ENCODE measurements around the gene ARHGEF7. TPM values are rescaled to one million over a fixed set of nuclear protein-coding genes. Genes with fewer than 3 reads are reported as not detected.
"Not testable (repeated sequence)": the region's sequence is repeated elsewhere in the genome, so short reads cannot be mapped to it uniquely, and the experiment has no call there.

The ARHGEF7 gene
- polyA plus RNA-seq, 1 donor from 2014 or later: 15.5 TPM

- H3K27me3 Mint-ChIP-seq: no peaks in the 10 kb centered on the region
- H3K9me3 Mint-ChIP-seq: no peaks in the 10 kb centered on the region
- H3K4me3 Mint-ChIP-seq: no peak overlapping the region
- peaks cover 19% of the 10 kb centered on the region for H3K36me3 Mint-ChIP-seq
- H3K27ac Mint-ChIP-seq: no peak overlapping the region
- H3K4me1 Mint-ChIP-seq: peaks cover 0 to 6% (median 2%) of the 10 kb centered on the region in 3 donors
Observed at GRCh38 chr13:111242585-111242984, 127.5 kb downstream of the ARHGEF7 start.

- peaks cover 16% of the 10 kb centered on the region for H3K36me3 Mint-ChIP-seq
Observed at GRCh38 chr13:111243981-111244380, 128.9 kb downstream of the ARHGEF7 start.

GRCh38 chr13:111245576-111246384 is 130.7 kb downstream of the ARHGEF7 start:
- no peaks in the 10 kb centered on the region for H3K27me3 Mint-ChIP-seq
- peak overlapping the region in 1 of 3 donors; percentile 12 for H3K27ac Mint-ChIP-seq
- no peak overlapping the region for H3K4me3 Mint-ChIP-seq
- peaks cover 13% of the 10 kb centered on the region for H3K36me3 Mint-ChIP-seq
- H3K4me1 Mint-ChIP-seq: peaks cover 0 to 6% (median 2%) of the 10 kb centered on the region in 3 donors
- no peaks in the 10 kb centered on the region for H3K9me3 Mint-ChIP-seq

More at GRCh38 chr13:111243981-111244380, 128.9 kb downstream of the ARHGEF7 start:
- H3K9me3 Mint-ChIP-seq: no peaks in the 10 kb centered on the region
- H3K4me3 Mint-ChIP-seq: no peak overlapping the region
- H3K4me1 Mint-ChIP-seq: peaks cover 0 to 6% (median 2%) of the 10 kb centered on the region in 3 donors
- H3K27ac Mint-ChIP-seq: no peak overlapping the region
- no peaks in the 10 kb centered on the region for H3K27me3 Mint-ChIP-seq

DNA sequence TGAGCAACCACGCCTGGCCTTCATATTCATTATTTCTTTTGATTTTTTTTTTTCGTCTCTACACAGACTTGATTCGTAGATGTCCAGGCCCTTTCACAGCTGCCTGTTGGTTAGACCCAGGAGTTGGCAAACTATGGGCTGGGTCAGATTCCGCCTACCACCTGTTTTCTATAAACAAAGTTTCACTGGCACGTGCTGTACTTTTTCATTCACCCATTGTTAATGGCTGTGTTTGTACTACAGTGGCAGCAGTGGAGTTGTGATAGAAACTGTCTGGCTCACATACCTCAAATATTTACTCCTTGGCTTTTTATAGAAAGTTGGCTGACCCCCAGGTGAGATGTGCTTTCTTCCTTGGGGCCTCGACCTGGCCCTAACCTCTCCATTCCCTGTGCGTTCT is 132.4 kb downstream of the ARHGEF7 start:
- Mint-ChIP-seq H3K4me1 (peaks cover 0 to 7% (median 0%) of the 10 kb centered on the region in 3 donors), H3K4me3 (no peak overlapping the region), H3K27me3 (no peaks in the 10 kb centered on the region), H3K9me3 (no peaks in the 10 kb centered on the region), H3K36me3 (peaks cover 18% of the 10 kb centered on the region), H3K27ac (no peak overlapping the region)

DNA sequence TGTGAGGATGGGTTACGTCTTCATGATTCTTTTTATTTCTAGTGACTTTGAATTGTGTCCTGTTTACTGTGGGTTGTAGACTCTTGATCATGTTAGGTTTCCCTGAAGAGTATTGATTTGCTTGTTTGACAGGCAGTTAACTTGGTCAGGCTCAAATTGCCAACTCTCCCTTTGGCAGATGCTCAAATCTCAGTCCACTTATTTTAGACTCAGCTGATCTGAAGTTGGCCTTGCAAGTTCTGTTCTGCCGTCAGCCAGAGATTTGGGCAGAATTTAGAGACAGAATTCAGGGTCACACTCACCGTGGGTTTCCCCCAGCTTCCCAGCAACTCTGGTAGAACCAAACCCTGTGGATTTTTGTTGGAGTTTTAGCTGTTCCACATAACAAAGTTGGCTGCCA is 133.7 kb downstream of the ARHGEF7 start:
- no peaks in the 10 kb centered on the region for H3K27me3 Mint-ChIP-seq
- H3K27ac Mint-ChIP-seq: no peak overlapping the region
- peaks cover 0 to 3% (median 0%) of the 10 kb centered on the region in 3 donors for H3K4me1 Mint-ChIP-seq
- H3K4me3 Mint-ChIP-seq: no peak overlapping the region
- peaks cover 20% of the 10 kb centered on the region for H3K36me3 Mint-ChIP-seq
- no peaks in the 10 kb centered on the region for H3K9me3 Mint-ChIP-seq

- H3K27ac Mint-ChIP-seq: no peak overlapping the region
- peaks cover 21% of the 10 kb centered on the region for H3K36me3 Mint-ChIP-seq
- H3K4me3 Mint-ChIP-seq: peak overlapping the region in 1 of 4 donors; percentile 18
- H3K27me3 Mint-ChIP-seq: no peaks in the 10 kb centered on the region
- H3K9me3 Mint-ChIP-seq: no peaks in the 10 kb centered on the region
- peaks cover 0 to 3% (median 0%) of the 10 kb centered on the region in 3 donors for H3K4me1 Mint-ChIP-seq
Observed at GRCh38 chr13:111249637-111250360, 134.7 kb downstream of the ARHGEF7 start.

GRCh38 chr13:111251646-111252445 is 136.7 kb downstream of the ARHGEF7 start:
- Mint-ChIP-seq H3K36me3 (peaks cover 29% of the 10 kb centered on the region), H3K27ac (peak overlapping the region in 2 of 3 donors; percentile 15 to 77), H3K27me3 (no peaks in the 10 kb centered on the region), H3K4me1 (peaks cover 0 to 3% (median under 1%) of the 10 kb centered on the region in 3 donors), H3K9me3 (no peaks in the 10 kb centered on the region), H3K4me3 (no peak overlapping the region)

DNA sequence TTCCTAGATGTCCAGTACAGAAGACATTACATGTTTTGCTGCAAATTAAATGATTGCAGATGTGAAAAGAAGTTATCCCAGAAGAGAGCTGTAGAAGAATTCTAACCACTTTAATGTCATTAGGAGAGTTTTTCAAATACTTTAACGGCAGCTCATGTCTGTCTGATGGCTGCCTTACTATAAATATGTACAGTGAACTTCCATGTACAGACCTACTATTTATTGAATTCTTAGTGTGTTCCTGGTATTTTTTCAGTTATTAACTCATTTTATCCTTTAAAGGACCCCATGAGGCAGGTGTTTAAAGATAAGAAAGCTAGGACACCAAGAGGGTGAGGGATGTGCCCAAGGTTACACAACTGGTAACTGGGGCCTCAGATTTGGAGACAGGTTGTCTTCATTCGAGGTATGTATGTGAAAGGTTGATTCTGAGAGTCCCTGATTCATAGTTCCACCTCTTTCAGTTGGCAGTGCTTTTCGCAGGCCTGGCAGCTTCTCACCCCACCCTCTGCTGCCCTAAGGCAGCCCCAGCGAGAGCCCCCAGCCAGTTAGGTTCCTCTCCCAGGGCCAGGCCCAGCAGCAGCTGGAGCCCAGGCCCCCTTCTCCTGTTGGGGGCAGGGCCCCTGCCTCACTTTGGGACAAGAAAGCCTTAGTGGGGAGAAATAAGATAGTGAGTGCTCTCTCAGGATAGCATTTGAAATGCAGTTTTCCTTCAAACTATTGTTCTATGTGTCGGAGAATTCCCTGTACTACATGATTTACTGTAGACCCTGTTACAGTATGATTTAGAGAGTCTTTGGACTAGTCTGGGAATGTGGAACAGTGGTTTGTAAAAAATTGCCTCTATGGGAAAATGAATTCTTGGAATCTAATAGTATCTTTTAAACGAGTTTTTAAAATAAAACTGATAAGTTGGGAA is 137.6 kb downstream of the ARHGEF7 start:
- Mint-ChIP-seq H3K4me1 (peaks cover 0 to 5% (median 5%) of the 10 kb centered on the region in 3 donors), H3K36me3 (peaks cover 28% of the 10 kb centered on the region), H3K27ac (peak overlapping the region in 1 of 3 donors; percentile 45), H3K27me3 (no peaks in the 10 kb centered on the region), H3K9me3 (no peaks in the 10 kb centered on the region), H3K4me3 (no peak overlapping the region)

DNA sequence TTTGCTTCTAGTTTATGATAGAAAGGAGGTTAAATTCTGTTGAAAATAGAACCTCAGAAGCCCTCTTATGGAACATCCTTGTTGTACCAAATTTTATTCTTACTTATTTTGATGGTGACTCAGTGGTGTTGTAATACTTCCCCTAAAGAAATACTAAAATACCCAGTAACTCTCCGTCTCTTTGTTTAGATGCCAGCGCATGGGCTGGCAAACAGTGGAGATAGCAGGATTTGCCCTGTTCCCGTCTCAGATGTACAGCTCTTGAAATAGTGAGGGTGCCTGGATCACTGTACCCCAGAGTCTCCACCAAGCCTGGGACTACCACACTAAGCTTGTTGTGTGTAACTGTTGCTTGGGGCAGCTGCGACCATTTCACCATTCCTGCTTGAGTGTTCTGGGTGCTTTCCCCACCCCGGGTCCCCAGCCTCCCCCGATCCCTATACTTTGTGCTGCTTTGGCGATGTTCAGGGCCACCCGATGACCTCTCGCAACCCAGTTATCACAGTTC is 138.3 kb downstream of the ARHGEF7 start:
- Mint-ChIP-seq H3K4me3 (no peak overlapping the region), H3K27me3 (no peaks in the 10 kb centered on the region), H3K4me1 (peaks cover 0 to 5% (median 5%) of the 10 kb centered on the region in 3 donors), H3K27ac (no peak overlapping the region), H3K36me3 (peaks cover 28% of the 10 kb centered on the region), H3K9me3 (no peaks in the 10 kb centered on the region)

GRCh38 chr13:111255228-111255790 is 140.2 kb downstream of the ARHGEF7 start:
- Mint-ChIP-seq H3K27ac (no peak overlapping the region), H3K27me3 (no peaks in the 10 kb centered on the region), H3K4me3 (no peak overlapping the region), H3K9me3 (peaks cover 0 to 9% (median 0%) of the 10 kb centered on the region in 3 donors), H3K36me3 (peaks cover 34% of the 10 kb centered on the region), H3K4me1 (peaks cover 0 to 5% (median 5%) of the 10 kb centered on the region in 3 donors)

DNA sequence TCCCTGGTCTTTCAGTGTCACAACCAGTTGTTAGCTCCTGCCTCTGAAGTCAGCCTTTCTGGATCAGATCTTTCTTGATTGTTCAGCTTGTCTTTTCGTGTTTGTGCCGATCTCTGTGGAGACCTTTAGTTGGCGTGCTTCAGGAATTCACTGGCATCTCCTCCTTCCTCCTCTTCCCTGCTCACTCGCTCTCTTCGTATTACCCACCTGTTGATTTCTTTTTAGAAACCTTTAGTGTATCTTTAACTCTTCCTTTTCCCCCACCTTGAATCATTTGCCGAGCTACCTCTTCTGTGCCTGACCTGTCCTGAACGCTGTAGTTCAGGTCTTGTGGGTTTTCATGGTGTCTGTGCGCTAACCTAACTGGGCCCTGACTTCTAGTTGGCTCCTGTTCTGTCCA is 141.3 kb downstream of the ARHGEF7 start:
- H3K27ac Mint-ChIP-seq: no peak overlapping the region
- H3K9me3 Mint-ChIP-seq: peaks cover 0 to 9% (median 0%) of the 10 kb centered on the region in 3 donors
- H3K36me3 Mint-ChIP-seq: peaks cover 29% of the 10 kb centered on the region
- H3K4me1 Mint-ChIP-seq: peaks cover 0 to 5% (median 2%) of the 10 kb centered on the region in 3 donors
- no peaks in the 10 kb centered on the region for H3K27me3 Mint-ChIP-seq
- peak overlapping the region in 1 of 4 donors; percentile 73 for H3K4me3 Mint-ChIP-seq

GRCh38 chr13:111256946-111257345 is 141.8 kb downstream of the ARHGEF7 start:
- H3K27me3 Mint-ChIP-seq: no peaks in the 10 kb centered on the region
- H3K4me1 Mint-ChIP-seq: peaks cover 0 to 5% (median 2%) of the 10 kb centered on the region in 3 donors
- no peak overlapping the region for H3K27ac Mint-ChIP-seq
- H3K9me3 Mint-ChIP-seq: peaks cover 0 to 9% (median 0%) of the 10 kb centered on the region in 3 donors
- peaks cover 27% of the 10 kb centered on the region for H3K36me3 Mint-ChIP-seq
- no peak overlapping the region for H3K4me3 Mint-ChIP-seq

- peaks cover 27% of the 10 kb centered on the region for H3K36me3 Mint-ChIP-seq
- not testable (repeated sequence) for H3K27ac Mint-ChIP-seq, H3K27me3 Mint-ChIP-seq, H3K4me3 Mint-ChIP-seq, H3K9me3 Mint-ChIP-seq, H3K4me1 Mint-ChIP-seq
Observed at GRCh38 chr13:111257899-111258298, 142.8 kb downstream of the ARHGEF7 start.
